GM18951 (cell line): ENCODE results near the gene DGKI.

Experiments used
- POLR2A ChIP-seq: IDR thresholded peaks from 4 replicates; pipeline ENCODE4 v1.6.1; 2011; ENCODE audit warnings: mild to moderate bottlenecking; ENCODE audit not compliant: insufficient read length, insufficient read depth; ENCODE audit errors: extremely low read depth
- in situ Hi-C: fragments of 300-500 bp; cut with MboI; formaldehyde crosslinking; loops from one replicate; pipeline ENCODE4 v1.12.0; 2022; ENCODE audit warnings: low sequenced_read_pairs, mixed read lengths, inconsistent platforms; ENCODE audit not compliant: unreplicated experiment

DGKI gene

GRCh38 chr7:137603043-137603442 lies 243.7 kb downstream of the DGKI start:
- TF ChIP-seq POLR2A = no peak
- in situ Hi-C loops = no loop called here

GRCh38 chr7:137601642-137602041 lies 245.1 kb downstream of the DGKI start:
- in situ Hi-C loops = no loop called here

GRCh38 chr7:137597856-137598255 lies 248.9 kb downstream of the DGKI start:
- TF ChIP-seq POLR2A = no peak
- in situ Hi-C loops = no loop called here

More at GRCh38 chr7:137601642-137602041, 245.1 kb downstream of the DGKI start:
- TF ChIP-seq POLR2A = no peak

- TF ChIP-seq POLR2A = no peak
- in situ Hi-C loops = no loop called here
These were observed 253.6 kb downstream of the DGKI start for GRCh38 chr7:137593115-137593711.

GRCh38 chr7:137592232-137592896 lies 254.4 kb downstream of the DGKI start:
- in situ Hi-C loops = no loop called here
- TF ChIP-seq POLR2A = no peak

- in situ Hi-C loops = no loop called here
- no peak for TF ChIP-seq POLR2A
These were observed 255.3 kb downstream of the DGKI start for GRCh38 chr7:137591421-137591837.

- no peak for TF ChIP-seq POLR2A
- in situ Hi-C loops = no loop called here
These were observed 255.9 kb downstream of the DGKI start for GRCh38 chr7:137590756-137591305.

GRCh38 chr7:137590071-137590755 lies 256.6 kb downstream of the DGKI start:
- TF ChIP-seq POLR2A = no peak
- in situ Hi-C loops = no loop called here

GRCh38 chr7:137587326-137587725 lies 259.4 kb downstream of the DGKI start:
- in situ Hi-C loops = no loop called here
- no peak for TF ChIP-seq POLR2A

- in situ Hi-C loops = no loop called here
- TF ChIP-seq POLR2A = no peak
These were observed 261.2 kb downstream of the DGKI start for GRCh38 chr7:137585591-137585990.

- TF ChIP-seq POLR2A = no peak
- in situ Hi-C loops = no loop called here
These were observed 263.6 kb downstream of the DGKI start for GRCh38 chr7:137583172-137583571.

GRCh38 chr7:137579913-137580640 lies 266.7 kb downstream of the DGKI start:
- in situ Hi-C loops = no loop called here
- TF ChIP-seq POLR2A = no peak

- TF ChIP-seq POLR2A = no peak
- in situ Hi-C loops = no loop called here
These were observed 268.2 kb downstream of the DGKI start for GRCh38 chr7:137578541-137578940.

- TF ChIP-seq POLR2A = no peak
- in situ Hi-C loops = no loop called here
These were observed 269.6 kb downstream of the DGKI start for GRCh38 chr7:137577184-137577583.
